Smooth muscle cell (in vitro differentiated cells): Measurements from ENCODE around the gene RPS6KB1. TPM values are rescaled to one million over a fixed set of nuclear protein-coding genes. Genes with fewer than 3 reads are reported as not detected.
"Not testable (repeated sequence)": the region's sequence is repeated elsewhere in the genome, so short reads cannot be mapped to it uniquely, and the experiment has no call there.

Experiments used
- DNase-seq: peaks from one replicate; lab custom pipeline; 2025; ENCODE audit not compliant: unreplicated experiment; lab: John Stamatoyannopoulos, UW
- H2AFZ ChIP-seq: fragments of 200-600 bp; sonication (generic); 2 replicates; pipeline ENCODE4 v1.6.0; 2016; ENCODE audit warnings: antibody characterized with exemption, low read depth, mild to moderate bottlenecking
- H3F3A ChIP-seq: fragments of 200-600 bp; sonication (generic); 2 replicates; pipeline ENCODE4 v1.6.0; 2017; ENCODE audit warnings: antibody characterized with exemption, low read depth
- H3K27ac ChIP-seq: fragments of 200-600 bp; sonication (generic); 2 replicates; pipeline ENCODE4 v1.5.1; 2016; ENCODE audit warnings: low read depth, mild to moderate bottlenecking
- H3K27me3 ChIP-seq: fragments of 200-600 bp; sonication (generic); 2 replicates; pipeline ENCODE4 v1.6.1; 2016; ENCODE audit warnings: low read depth, mild to moderate bottlenecking
- H3K36me3 ChIP-seq: fragments of 200-600 bp; sonication (generic); 2 replicates; pipeline ENCODE4 v1.5.1; 2016; ENCODE audit warnings: low read depth
- H3K4me1 ChIP-seq: fragments of 200-600 bp; sonication (generic); 2 replicates; pipeline ENCODE4 v1.5.1; 2016; ENCODE audit warnings: low read depth
- H3K4me2 ChIP-seq: fragments of 200-600 bp; sonication (generic); 2 replicates; pipeline ENCODE4 v1.6.0; 2016; ENCODE audit warnings: mild to moderate bottlenecking
- H3K4me3 ChIP-seq: fragments of 200-600 bp; sonication (generic); 2 replicates; pipeline ENCODE4 v1.5.1; 2016; ENCODE audit warnings: mild to moderate bottlenecking
- H3K79me2 ChIP-seq: fragments of 200-600 bp; sonication (generic); 2 replicates; pipeline ENCODE4 v1.6.0; 2016; ENCODE audit warnings: low read depth, mild to moderate bottlenecking
- H3K9ac ChIP-seq: fragments of 200-600 bp; sonication (generic); 2 replicates; pipeline ENCODE4 v1.6.0; 2016; ENCODE audit warnings: low read depth
- H3K9me3 ChIP-seq: fragments of 200-600 bp; sonication (generic); replicated peaks from 2 replicates; pipeline ENCODE4 v1.5.1; 2016; ENCODE audit warnings: low read depth
- H4K20me1 ChIP-seq: fragments of 200-600 bp; sonication (generic); 2 replicates; pipeline ENCODE4 v1.6.0; 2016; ENCODE audit warnings: low read depth
- WGBS: methylation state at CpG from one replicate; pipeline ENCODE4 v1.1.7; 2016; ENCODE audit warnings: low lambda C conversion rate; 5-methylcytosine and 5-hydroxymethylcytosine counted together
- polyA plus RNA-seq: library from polyadenylated mRNA; unstranded; fragments of >200 nt; fragmentation: Nextera tagmentation; extraction: Ambion mirVana; gene quantifications from 2 replicates; pipeline ENCODE4 v1.2.1, GENCODE V29; 2016
- total RNA-seq: library from RNA; depleted of rRNA; stranded (reverse); fragments of >200 nt; gene quantifications from 2 replicates; pipeline ENCODE4 v1.2.3, GENCODE V29; 2014
- TF ChIP-seq, protein P1 (sequence below): fragments of 200-600 bp; sonication (generic); IDR thresholded peaks from 2 replicates; pipeline ENCODE4 v1.5.1; 2017; ENCODE audit warnings: borderline replicate concordance, mild to moderate bottlenecking, antibody characterized with exemption; ENCODE audit not compliant: insufficient read depth, poor library complexity, severe bottlenecking

Gene RPS6KB1
- total and polyA plus RNA-seq, 2 experiments from 2014 or later = 19.0 to 20.8 TPM

DNA sequence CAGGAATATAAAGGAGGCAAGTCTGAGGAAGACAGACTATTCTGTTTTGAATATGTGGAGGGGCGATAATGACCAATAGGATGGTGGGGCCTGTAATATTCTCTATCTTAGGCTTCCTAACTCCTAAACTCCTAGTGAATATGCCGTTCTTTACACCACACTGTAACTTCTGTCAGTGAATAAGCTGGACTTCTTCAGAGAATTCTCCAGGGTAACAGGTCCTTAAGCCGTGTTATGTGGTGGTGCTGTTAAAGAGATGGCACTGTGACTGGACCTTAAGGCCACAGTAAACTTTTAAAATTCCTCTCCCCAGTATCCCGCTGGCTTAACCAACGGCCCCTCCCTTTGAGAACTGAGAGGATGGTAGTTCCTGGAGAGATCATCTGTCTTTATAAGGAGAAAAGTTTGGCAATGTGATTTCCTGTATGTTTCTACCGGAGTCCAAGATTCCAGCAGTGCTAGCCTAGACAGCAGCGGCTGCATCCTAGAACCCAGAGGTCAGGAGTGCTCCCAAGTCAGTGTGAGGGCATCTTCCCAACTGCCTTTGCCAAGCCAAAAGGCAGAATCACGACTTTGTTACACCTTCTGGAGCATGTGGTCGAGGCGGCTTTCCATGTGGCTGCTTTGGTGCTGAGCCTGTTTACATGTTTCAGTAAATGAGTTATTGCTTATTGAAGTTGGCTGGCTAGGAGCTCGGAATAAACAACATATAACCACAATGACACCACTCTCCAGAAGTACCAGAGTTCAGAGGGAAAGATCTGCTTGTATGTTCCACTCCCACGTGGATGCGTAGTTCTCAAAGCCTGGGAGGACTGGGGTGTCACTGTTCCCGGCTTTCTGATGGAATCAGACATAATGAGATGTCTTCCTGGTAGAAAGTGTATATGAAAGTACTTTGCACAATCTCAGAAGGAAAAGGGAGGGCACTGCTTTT, 41.2 kb upstream of the RPS6KB1 start:
- no peaks in the 10 kb centered on the region for H3K36me3 ChIP-seq
- H3K4me1 ChIP-seq = no peaks in the 10 kb centered on the region
- no peaks in the 10 kb centered on the region for H3K27me3 ChIP-seq
- TF ChIP-seq, protein P1, sequence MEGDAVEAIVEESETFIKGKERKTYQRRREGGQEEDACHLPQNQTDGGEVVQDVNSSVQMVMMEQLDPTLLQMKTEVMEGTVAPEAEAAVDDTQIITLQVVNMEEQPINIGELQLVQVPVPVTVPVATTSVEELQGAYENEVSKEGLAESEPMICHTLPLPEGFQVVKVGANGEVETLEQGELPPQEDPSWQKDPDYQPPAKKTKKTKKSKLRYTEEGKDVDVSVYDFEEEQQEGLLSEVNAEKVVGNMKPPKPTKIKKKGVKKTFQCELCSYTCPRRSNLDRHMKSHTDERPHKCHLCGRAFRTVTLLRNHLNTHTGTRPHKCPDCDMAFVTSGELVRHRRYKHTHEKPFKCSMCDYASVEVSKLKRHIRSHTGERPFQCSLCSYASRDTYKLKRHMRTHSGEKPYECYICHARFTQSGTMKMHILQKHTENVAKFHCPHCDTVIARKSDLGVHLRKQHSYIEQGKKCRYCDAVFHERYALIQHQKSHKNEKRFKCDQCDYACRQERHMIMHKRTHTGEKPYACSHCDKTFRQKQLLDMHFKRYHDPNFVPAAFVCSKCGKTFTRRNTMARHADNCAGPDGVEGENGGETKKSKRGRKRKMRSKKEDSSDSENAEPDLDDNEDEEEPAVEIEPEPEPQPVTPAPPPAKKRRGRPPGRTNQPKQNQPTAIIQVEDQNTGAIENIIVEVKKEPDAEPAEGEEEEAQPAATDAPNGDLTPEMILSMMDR = no peak
- no peak overlapping the region for H2AFZ ChIP-seq
- peak overlapping the region; percentile 83 for H3K27ac ChIP-seq
- H3K4me2 ChIP-seq = peak overlapping the region; percentile 53
- H3K9ac ChIP-seq = peak overlapping the region; percentile 27
- no peaks in the 10 kb centered on the region for H4K20me1 ChIP-seq
- no peaks in the 10 kb centered on the region for H3K79me2 ChIP-seq
- no peaks in the 10 kb centered on the region for H3K9me3 ChIP-seq
- H3K4me3 ChIP-seq = no peak overlapping the region
- peaks cover 20% of the 10 kb centered on the region for H3F3A ChIP-seq
- DNase-seq = no peak
- WGBS = 36% methylated on average over 14 of the region's 14 CpGs

DNA sequence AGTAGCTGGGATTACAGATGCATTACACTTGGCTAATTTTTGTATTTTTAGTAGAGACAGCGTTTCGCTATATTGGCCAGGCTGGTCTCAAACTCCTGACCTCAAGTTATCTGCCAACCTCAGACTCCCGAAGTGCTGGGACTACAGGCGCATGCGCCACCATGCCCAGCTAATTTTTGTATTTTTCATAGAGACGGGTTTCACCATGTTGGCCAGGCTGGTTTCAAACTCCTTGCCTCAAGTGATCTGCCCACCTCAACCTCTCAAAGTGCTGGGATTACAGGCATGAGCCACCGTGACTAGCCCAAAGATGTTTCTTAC, 40.1 kb upstream of the RPS6KB1 start:
- not testable (repeated sequence) for DNase-seq, H4K20me1 ChIP-seq, H3K79me2 ChIP-seq, H2AFZ ChIP-seq, H3K9ac ChIP-seq, H3K4me3 ChIP-seq, H3K4me1 ChIP-seq, H3K36me3 ChIP-seq, H3K9me3 ChIP-seq, H3K27me3 ChIP-seq
- Histone ChIP-seq H3F3A (peaks cover 25% of the 10 kb centered on the region), H3K27ac (peak overlapping the region; percentile 83), H3K4me2 (peak overlapping the region; percentile 53)
- WGBS = 96% methylated on average over 7 of the region's 7 CpGs

DNA sequence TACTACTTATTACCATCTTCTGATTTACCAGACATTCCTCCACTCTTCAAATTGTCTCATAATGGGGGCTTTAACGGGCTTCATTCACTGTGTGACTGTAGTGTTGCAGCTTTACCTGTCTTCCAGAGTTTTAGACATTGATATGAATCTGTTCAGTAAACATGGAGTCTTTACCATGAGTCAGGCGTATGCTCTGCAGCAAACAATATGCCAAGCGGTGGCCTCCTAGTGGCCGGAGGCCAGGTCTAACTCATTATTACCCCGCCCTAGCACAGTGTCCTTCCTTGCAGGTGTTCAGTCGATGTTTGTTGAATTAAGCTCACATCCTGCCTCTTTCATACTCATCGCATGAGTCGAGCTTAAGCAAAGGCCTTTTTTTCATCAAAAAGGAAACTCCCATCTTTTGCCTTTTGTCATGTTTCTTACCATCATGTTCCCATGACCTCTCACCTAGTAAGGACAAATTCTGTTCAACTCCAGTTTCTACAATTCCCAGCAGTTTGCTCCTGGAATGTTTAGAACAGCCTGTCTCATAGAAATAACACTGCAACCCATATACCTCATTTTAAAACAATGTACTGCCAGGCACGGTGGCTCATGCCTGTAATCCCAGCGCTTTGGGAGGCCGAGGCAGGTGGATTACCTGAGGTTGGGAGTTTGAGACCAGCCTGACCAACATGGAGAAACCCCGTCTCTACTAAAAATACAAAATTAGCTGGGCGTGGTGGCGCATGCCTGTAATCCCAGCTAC, 39.6 kb upstream of the RPS6KB1 start:
- Histone ChIP-seq H3K36me3 (no peaks in the 10 kb centered on the region), H3K9me3 (no peaks in the 10 kb centered on the region), H3K27ac (peak overlapping the region; percentile 83), H2AFZ (no peak overlapping the region), H3F3A (peaks cover 25% of the 10 kb centered on the region), H3K9ac (no peak overlapping the region), H3K4me3 (no peak overlapping the region), H3K4me2 (no peak overlapping the region), H3K4me1 (peaks cover 5% of the 10 kb centered on the region), H3K27me3 (no peaks in the 10 kb centered on the region), H3K79me2 (no peaks in the 10 kb centered on the region), H4K20me1 (no peaks in the 10 kb centered on the region)
- TF ChIP-seq, protein P1 = peak; percentile 38
- 80% methylated on average over 14 of the region's 14 CpGs for WGBS
- no peak for DNase-seq

DNA sequence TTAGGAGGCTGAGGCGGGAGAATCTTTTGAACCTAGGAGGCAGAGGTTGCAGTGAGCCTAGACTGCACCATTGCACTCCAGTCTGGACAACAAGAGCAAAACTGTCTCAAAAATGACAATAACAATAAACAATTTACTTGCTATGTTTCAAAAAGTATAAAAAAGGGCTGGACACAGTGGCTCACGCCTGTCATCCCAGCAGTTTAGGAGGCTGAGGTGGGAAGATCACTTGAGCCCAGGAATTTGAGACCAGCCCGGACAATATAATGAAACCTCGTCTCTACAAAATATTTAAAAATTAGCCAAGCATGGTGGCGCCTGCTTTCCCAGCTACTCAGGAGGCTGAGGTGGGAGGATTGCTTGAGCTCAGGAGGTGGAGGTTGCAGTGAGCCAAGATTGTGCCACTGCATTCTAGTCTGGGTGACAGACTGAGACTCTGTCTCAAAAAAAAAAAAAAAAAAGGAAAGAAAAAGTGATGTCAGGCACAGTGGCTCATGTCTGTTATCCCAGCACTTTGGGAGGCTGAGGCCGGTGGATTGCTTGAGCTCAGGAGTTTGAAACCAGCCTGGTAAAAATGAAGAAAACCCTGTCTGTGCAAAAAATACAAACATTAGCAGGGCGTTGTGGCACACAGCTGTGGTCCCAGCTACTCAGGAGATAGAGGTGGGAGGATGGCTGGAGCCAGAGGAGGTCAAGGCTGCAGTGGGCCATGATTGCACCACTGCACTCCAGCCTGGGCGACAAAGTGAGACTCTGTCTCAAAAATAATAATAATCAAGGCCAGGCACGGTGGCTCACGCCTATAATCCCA, 38.8 kb upstream of the RPS6KB1 start:
- H3K36me3 ChIP-seq, H4K20me1 ChIP-seq, H3K9me3 ChIP-seq, H3K79me2 ChIP-seq, H3K4me1 ChIP-seq, DNase-seq, H3K4me2 ChIP-seq, H2AFZ ChIP-seq, H3K27me3 ChIP-seq, H3K4me3 ChIP-seq, H3K9ac ChIP-seq: not testable (repeated sequence)
- 74% methylated on average over 10 of the region's 10 CpGs for WGBS
- peaks cover 20% of the 10 kb centered on the region for H3F3A ChIP-seq
- peak overlapping the region; percentile 59 for H3K27ac ChIP-seq
